MM.1S (cell line): ENCODE measurements around the gene RTN4RL1.

Experiments used
- DNase-seq: peaks from one replicate; pipeline ENCODE4 v3.0.0-alpha.2; 2015
- H2AFZ ChIP-seq: fragments of 300-600 bp; sonication (generic); 2 replicates; pipeline ENCODE4 v1.6.0; 2016; ENCODE audit warnings: antibody characterized with exemption, low read length
- H3F3A ChIP-seq: fragments of 300-600 bp; sonication (generic); 2 replicates; pipeline ENCODE4 v1.6.1; 2016; ENCODE audit warnings: mild to moderate bottlenecking, antibody characterized with exemption, low read length, moderate library complexity, mixed read lengths; ENCODE audit not compliant: insufficient read depth
- H3K27ac ChIP-seq: fragments of 300-600 bp; sonication (generic); 2 replicates; pipeline ENCODE4 v1.5.1; 2016; ENCODE audit warnings: mild to moderate bottlenecking, low read length
- H3K27me3 ChIP-seq: fragments of 300-600 bp; sonication (generic); replicated peaks from 2 replicates; pipeline ENCODE4 v1.6.0; 2016; ENCODE audit warnings: low read length; ENCODE audit not compliant: insufficient read depth
- H3K36me3 ChIP-seq: fragments of 300-600 bp; sonication (generic); replicated peaks from 2 replicates; pipeline ENCODE4 v1.6.1; 2016; ENCODE audit warnings: mild to moderate bottlenecking, low read length, mixed read lengths; ENCODE audit not compliant: insufficient read depth
- H3K4me1 ChIP-seq: fragments of 300-600 bp; sonication (generic); 2 replicates; pipeline ENCODE4 v1.6.1; 2016; ENCODE audit warnings: low read length, mixed read lengths
- H3K4me2 ChIP-seq: fragments of 300-600 bp; sonication (generic); 2 replicates; pipeline ENCODE4 v1.6.0; 2016; ENCODE audit warnings: low read depth, low read length
- H3K4me3 ChIP-seq: fragments of 300-600 bp; sonication (generic); 2 replicates; pipeline ENCODE4 v1.5.1; 2016; ENCODE audit warnings: low read length, mixed read lengths
- H3K79me2 ChIP-seq: fragments of 300-600 bp; sonication (generic); 2 replicates; pipeline ENCODE4 v1.6.1; 2016; ENCODE audit warnings: mixed run types, low read length, mixed read lengths
- H3K9ac ChIP-seq: fragments of 300-600 bp; sonication (generic); 2 replicates; pipeline ENCODE4 v1.6.1; 2016; ENCODE audit warnings: low read length, mixed read lengths
- H3K9me2 ChIP-seq: fragments of 300-600 bp; sonication (generic); replicated peaks from 2 replicates; pipeline ENCODE4 v1.6.1; 2016; ENCODE audit warnings: mild to moderate bottlenecking, low read length, mixed read lengths; ENCODE audit not compliant: insufficient read depth
- H3K9me3 ChIP-seq: fragments of 300-600 bp; sonication (generic); replicated peaks from 2 replicates; pipeline ENCODE4 v1.6.1; 2016; ENCODE audit warnings: mild to moderate bottlenecking, low read length, mixed read lengths; ENCODE audit not compliant: insufficient read depth
- H4K20me1 ChIP-seq: fragments of 300-600 bp; sonication (generic); 2 replicates; pipeline ENCODE4 v1.6.1; 2016; ENCODE audit warnings: mild to moderate bottlenecking, low read length, moderate library complexity, mixed read lengths; ENCODE audit not compliant: insufficient read depth
- CTCF ChIP-seq: fragments of 300-600 bp; sonication (generic); IDR thresholded peaks from 2 replicates; pipeline ENCODE4 v1.5.1; 2016; ENCODE audit warnings: antibody characterized with exemption, low read length, mixed read lengths
- EZH2 ChIP-seq: fragments of 300-600 bp; sonication (generic); optimal IDR thresholded peaks from 2 replicates; pipeline ENCODE3; 2017; ENCODE audit warnings: low read depth, mild to moderate bottlenecking, antibody characterized with exemption, low read length, mixed read lengths
- EZH2phosphoT487 ChIP-seq: fragments of 300-600 bp; sonication (generic); IDR thresholded peaks from 2 replicates; pipeline ENCODE4 v1.6.1; 2018; ENCODE audit warnings: antibody characterized with exemption, low read length

Gene RTN4RL1

GRCh38 chr17:1912146-1912545 is 113.0 kb downstream of the RTN4RL1 start:
- no peak overlapping the region for H3K9ac ChIP-seq
- no peaks in the 10 kb centered on the region for H3F3A ChIP-seq
- H3K9me3 ChIP-seq = no peaks in the 10 kb centered on the region
- H3K9me2 ChIP-seq = no peaks in the 10 kb centered on the region
- H3K36me3 ChIP-seq = no peaks in the 10 kb centered on the region
- DNase-seq = no peak
- no peak overlapping the region for H3K4me3 ChIP-seq
- H2AFZ ChIP-seq = no peak overlapping the region
- H3K79me2 ChIP-seq = no peaks in the 10 kb centered on the region
- no peak overlapping the region for H3K27ac ChIP-seq
- TF ChIP-seq EZH2 (no peak), CTCF (no peak), EZH2phosphoT487 (no peak)
- H3K4me1 ChIP-seq = no peaks in the 10 kb centered on the region
- no peak overlapping the region for H3K4me2 ChIP-seq
- H4K20me1 ChIP-seq = 0 out of 2 replicates have a peak, but pooled peaks cover 4% of the 10 kb centered on the region
- peaks cover 95% of the 10 kb centered on the region for H3K27me3 ChIP-seq

- TF ChIP-seq CTCF = no peak
- TF ChIP-seq EZH2 = no peak
- no peak for TF ChIP-seq EZH2phosphoT487
- H3K27me3 ChIP-seq = peaks cover 82% of the 10 kb centered on the region
- H4K20me1 ChIP-seq = 0 out of 2 replicates have a peak, but pooled peaks cover 4% of the 10 kb centered on the region
- H2AFZ ChIP-seq = no peak overlapping the region
- H3K9ac ChIP-seq = no peak overlapping the region
- no peaks in the 10 kb centered on the region for H3K9me2 ChIP-seq
- no peaks in the 10 kb centered on the region for H3K4me1 ChIP-seq
- no peak overlapping the region for H3K4me2 ChIP-seq
- H3K9me3 ChIP-seq = no peaks in the 10 kb centered on the region
- no peaks in the 10 kb centered on the region for H3K36me3 ChIP-seq
- H3K4me3 ChIP-seq = no peak overlapping the region
- H3F3A ChIP-seq = no peaks in the 10 kb centered on the region
- no peak overlapping the region for H3K27ac ChIP-seq
- no peak for DNase-seq
- H3K79me2 ChIP-seq = no peaks in the 10 kb centered on the region
These were observed 115.1 kb downstream of the RTN4RL1 start for GRCh38 chr17:1909985-1910384.

GRCh38 chr17:1908699-1909309 is 116.3 kb downstream of the RTN4RL1 start:
- Histone ChIP-seq H2AFZ (no peak overlapping the region), H3K9me2 (no peaks in the 10 kb centered on the region), H3K9ac (no peak overlapping the region), H3K27ac (no peak overlapping the region), H3K4me1 (no peaks in the 10 kb centered on the region; the same call in 1 of the 2 replicates), H3K36me3 (no peaks in the 10 kb centered on the region), H3F3A (no peaks in the 10 kb centered on the region; the same call in 1 of the 2 replicates), H3K4me3 (no peak overlapping the region), H3K4me2 (peak overlapping the region; percentile 49; the same call in 1 of the 2 replicates), H3K79me2 (no peaks in the 10 kb centered on the region), H3K27me3 (peaks cover 70% of the 10 kb centered on the region), H4K20me1 (0 out of 2 replicates have a peak, but pooled peaks cover 4% of the 10 kb centered on the region), H3K9me3 (no peaks in the 10 kb centered on the region)
- DNase-seq = peak; percentile 57
- TF ChIP-seq EZH2phosphoT487 (no peak), CTCF (peak; percentile 54)
